Measurements from ENCODE around the gene ITGA5. TPM values are rescaled to one million over a fixed set of nuclear protein-coding genes. Genes with fewer than 3 reads are reported as not detected.

The ITGA5 gene
- total RNA-seq, 1 donor from 2014 or later = 51.6 TPM

Other genes starting within 250 kb of the ITGA5 start
- gene SMUG1, start 230.3 kb downstream of the ITGA5 start, total RNA-seq = 16.5 TPM
- 41.0 TPM for gene CBX5, start 139.1 kb downstream of the ITGA5 start, total RNA-seq
- 389 TPM for gene HNRNPA1, start 138.5 kb downstream of the ITGA5 start, total RNA-seq
- 0.40 TPM for gene NFE2, start 118.3 kb downstream of the ITGA5 start, total RNA-seq
- gene COPZ1, start 94.1 kb downstream of the ITGA5 start, total RNA-seq = 116 TPM
- not detected for gene GPR84, start 54.8 kb downstream of the ITGA5 start, total RNA-seq
- 10.7 TPM for gene ZNF385A, start 34.5 kb downstream of the ITGA5 start, total RNA-seq
- not detected for gene GTSF1, start 54.3 kb upstream of the ITGA5 start, total RNA-seq
- gene NCKAP1L, start 78.5 kb upstream of the ITGA5 start, total RNA-seq = 7.4 TPM
- gene PDE1B, start 130.3 kb upstream of the ITGA5 start, total RNA-seq = 2.4 TPM
- gene PPP1R1A, start 169.4 kb upstream of the ITGA5 start, total RNA-seq = 192 TPM
- gene LACRT, start 215.6 kb upstream of the ITGA5 start, total RNA-seq = not detected
- not detected for gene DCD, start 229.1 kb upstream of the ITGA5 start, total RNA-seq

Measured in Right ventricle myocardium superior (tissue), 1 donor.